NCI-H774 (cell line): ENCODE data around the gene MRPL34.
"Not testable (repeated sequence)": the region's sequence is repeated elsewhere in the genome, so short reads cannot be mapped to it uniquely, and the experiment has no call there.

Experiments
- DNase-seq: peaks from one replicate; lab custom pipeline; 2025; lab: John Stamatoyannopoulos, UW

MRPL34 gene

GRCh38 chr19:17305517-17306284 is at the start of gene MRPL34:
MRPL34 (plus strand) TSS chr19:17305872; CDS start chr19:17305893, 21 bp downstream.
- DNase-seq = peak; percentile 98

GRCh38 chr19:17256130-17256529 is 49.5 kb upstream of the MRPL34 start:
- no peak for DNase-seq

GRCh38 chr19:17259118-17259780 is 46.4 kb upstream of the MRPL34 start:
- no peak for DNase-seq

GRCh38 chr19:17259934-17260333 is 45.7 kb upstream of the MRPL34 start:
- DNase-seq = no peak

DNA sequence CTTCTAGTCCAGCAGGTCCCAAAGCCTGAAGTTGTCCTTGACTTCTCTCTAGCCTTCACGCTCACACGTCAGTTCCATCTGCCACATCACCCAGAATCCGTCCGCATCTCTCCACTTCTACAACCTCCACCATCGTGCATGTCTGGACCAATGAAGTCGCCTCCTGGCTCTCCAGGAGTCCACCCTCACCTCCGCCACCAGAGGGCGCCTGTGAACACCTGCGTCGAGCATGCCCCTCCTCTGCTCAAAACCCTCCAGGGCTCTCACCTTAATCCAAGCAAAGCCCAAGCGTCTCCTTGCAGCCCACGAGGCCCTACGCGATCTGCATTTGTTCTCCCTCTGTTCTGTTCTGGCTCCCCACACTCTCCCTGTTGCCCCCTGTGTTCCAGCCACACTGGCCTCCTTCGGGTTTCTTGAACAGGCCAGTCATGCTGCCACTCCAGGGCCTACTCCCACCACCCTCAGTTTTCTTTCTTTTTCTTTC is 44.8 kb upstream of the MRPL34 start:
- DNase-seq = peak; percentile 81

- DNase-seq = no peak
These were observed 43.1 kb upstream of the MRPL34 start for GRCh38 chr19:17262557-17262956.

GRCh38 chr19:17263712-17264640 is 41.7 kb upstream of the MRPL34 start:
- DNase-seq = no peak

DNA sequence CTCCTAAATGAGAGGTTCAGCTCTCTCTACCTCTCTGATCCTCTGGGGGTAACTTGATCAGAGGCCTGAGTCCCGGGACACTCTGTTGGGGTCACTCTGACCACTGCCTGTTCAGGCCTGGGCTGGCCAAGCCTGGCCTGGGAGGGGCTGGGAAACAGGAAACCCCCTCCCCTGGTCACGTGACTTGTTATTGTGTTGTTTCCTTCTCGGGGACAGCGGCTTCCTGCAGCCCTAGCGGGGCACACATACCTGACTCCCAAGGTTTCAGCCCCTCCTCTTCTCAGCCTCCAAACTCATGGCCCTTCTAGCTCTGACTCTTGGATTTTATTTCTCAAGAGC is 41.1 kb upstream of the MRPL34 start, which contains the start of gene USHBP1:
Gene USHBP1, minus strand, starts transcription at position 105 of the 339 bp plus-strand sequence. CDS start 446 bp downstream, outside the sequence.
- DNase-seq = no peak

- no peak for DNase-seq
These were observed 39.6 kb upstream of the MRPL34 start for GRCh38 chr19:17266026-17266425.

GRCh38 chr19:17266589-17266974 is 39.1 kb upstream of the MRPL34 start:
- DNase-seq = no peak

DNA sequence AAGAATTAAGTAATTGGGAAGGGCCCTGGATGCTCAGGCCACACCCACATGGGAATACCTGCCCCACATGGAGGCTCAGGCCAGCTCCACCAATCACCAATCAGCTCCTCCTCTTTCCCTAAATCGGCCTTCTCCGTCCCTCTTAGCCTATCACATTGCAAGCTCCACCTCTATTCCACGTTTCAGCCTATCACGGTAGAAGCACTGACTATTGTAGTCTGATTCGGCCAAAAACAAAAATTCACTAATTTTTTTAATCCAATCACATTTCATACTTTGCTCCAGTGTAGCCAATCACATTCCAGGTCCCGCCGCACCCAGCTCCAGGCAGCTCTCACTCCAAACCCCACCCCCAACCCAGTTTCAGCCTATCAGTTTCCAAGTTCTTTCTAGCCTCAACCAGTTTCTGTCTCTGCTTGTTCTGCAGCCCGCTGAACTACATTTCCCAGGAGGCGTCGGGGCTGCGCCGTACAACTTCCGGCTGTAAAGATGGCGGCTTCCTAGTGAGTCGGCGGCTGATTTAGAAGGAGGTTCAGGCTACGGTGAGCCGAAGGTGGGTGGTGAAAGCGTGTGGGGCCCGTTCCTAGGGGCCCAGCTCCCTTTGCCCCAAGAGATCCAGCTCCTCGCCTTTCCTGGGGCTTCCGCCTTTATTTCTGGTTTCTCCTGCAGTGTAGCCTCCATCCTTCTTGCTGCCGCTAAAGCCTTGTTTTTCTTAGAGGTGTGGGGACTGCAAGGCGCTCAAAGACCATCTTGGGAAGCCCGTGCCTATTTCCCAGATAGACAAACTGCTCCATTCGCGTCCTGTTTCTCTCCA is 38.5 kb upstream of the MRPL34 start, which contains the start of gene BABAM1:
Gene BABAM1, plus strand, starts transcription at position 469 of the 814 bp plus-strand sequence. CDS start 1,364 bp downstream, outside the sequence.
- DNase-seq = peak; percentile 95

DNA sequence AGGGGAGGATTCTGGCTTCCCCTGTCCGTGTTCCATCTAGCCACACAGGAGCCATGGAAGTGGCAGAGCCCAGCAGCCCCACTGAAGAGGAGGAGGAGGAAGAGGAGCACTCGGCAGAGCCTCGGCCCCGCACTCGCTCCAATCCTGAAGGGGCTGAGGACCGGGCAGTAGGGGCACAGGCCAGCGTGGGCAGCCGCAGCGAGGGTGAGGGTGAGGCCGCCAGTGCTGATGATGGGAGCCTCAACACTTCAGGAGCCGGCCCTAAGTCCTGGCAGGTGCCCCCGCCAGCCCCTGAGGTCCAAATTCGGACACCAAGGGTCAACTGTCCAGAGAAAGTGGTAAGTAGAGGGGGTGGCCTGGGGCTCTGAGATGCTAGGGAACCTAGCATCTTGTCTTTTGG is 36.9 kb upstream of the MRPL34 start:
- DNase-seq = no peak

DNA sequence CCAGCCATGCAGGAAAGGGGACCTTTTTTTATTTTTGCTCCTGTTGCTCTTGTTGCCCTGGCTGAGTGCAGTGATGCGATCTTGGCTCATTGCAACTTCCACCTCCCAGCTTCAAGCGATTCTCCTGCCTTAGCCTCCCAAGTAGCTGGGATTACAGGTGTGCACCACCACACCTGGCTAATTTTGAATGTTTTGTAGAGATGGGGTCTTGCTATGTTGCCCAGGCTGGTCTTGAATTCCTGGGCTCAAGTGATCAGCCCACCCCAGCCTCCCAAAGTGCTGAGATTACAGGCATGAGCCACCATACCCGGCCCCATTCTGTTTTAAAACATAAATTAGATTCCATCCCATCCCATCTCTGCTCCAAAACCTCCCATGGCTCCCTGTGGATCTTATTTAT is 30.8 kb upstream of the MRPL34 start:
- not testable (repeated sequence) for DNase-seq

- DNase-seq = no peak
These were observed 30.1 kb upstream of the MRPL34 start for GRCh38 chr19:17275441-17276175.

- no peak for DNase-seq
These were observed 26.2 kb upstream of the MRPL34 start for GRCh38 chr19:17279436-17279835.

- no peak for DNase-seq
These were observed 24.0 kb upstream of the MRPL34 start, which contains the start of gene ANKLE1 for GRCh38 chr19:17281391-17282304. ANKLE1 (plus strand) TSS chr19:17281901; CDS start chr19:17281921, 20 bp downstream.

DNA sequence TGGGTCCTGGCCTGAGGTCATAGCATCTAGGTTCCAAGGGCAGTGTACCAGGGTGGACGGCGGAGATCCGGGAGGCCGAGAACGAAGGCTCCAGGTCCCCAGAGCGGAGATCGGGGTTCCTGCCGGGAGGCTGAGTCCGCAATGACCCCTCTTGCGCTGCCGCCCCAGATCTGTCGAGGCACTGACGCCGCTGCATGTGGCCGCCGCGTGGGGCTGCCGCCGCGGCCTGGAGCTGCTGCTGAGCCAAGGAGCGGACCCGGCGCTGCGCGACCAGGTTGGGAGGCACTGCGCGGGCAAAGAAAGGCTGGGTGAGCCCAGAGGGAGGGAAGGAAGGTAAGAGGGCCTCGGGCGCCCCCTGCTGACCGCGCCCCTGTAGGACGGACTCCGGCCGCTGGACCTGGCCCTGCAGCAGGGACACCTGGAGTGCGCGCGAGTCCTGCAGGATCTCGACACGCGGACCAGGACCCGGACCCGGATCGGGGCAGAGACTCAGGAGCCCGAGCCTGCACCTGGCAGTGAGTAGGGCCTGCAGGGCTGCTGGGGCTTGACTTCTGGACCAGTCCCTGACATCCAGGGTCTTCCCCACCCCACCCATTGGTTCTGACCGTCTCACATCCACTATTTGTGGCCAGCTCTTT is 23.1 kb upstream of the MRPL34 start:
- peak; percentile 75 for DNase-seq

- no peak for DNase-seq
These were observed 22.1 kb upstream of the MRPL34 start for GRCh38 chr19:17283504-17283996.
